ENCODE measurements around the gene SNX8.

DNA sequence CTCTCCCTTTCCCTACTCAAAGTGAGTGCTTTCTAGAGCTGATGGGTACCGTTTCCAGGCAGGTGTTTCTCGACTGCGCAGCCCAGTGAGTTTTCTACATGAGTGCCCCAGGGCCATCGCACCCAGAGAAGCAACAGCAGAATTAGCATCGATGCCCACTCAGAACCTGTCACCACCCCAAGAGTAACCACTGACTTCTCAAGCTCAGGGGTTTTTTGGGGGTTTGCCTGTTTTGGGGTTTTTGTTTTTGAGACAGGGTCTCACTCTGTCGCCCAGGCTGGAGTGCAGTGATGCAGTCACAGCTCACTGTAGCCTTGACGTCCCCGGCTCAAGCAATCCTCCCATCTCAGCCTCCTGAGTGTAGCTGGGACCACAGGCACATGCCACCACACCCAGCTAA lies 25.7 kb downstream of the SNX8 start:
- TF ChIP-seq CHD2 (IDR thresholded peaks at IDR 0.05; ENCODE audit: low read length, partially characterized antibody) (no peak), GATA3 (IDR thresholded peaks at IDR 0.05; ENCODE audit: borderline replicate concordance) (no peak), POLR2A (IDR thresholded peaks at IDR 0.05; ENCODE audit: low read length) (no peak), FOSL2 (IDR thresholded peaks at IDR 0.05) (no peak), FOSL2 (CRISPR knock-in tag; IDR thresholded peaks at IDR 0.05) (no peak), JUN (IDR thresholded peaks at IDR 0.05) (no peak), POLR2AphosphoS2 (conservative IDR thresholded peaks at IDR 0.05; ENCODE audit: low read length) (no peak)
- TF ChIP-seq, protein P1, sequence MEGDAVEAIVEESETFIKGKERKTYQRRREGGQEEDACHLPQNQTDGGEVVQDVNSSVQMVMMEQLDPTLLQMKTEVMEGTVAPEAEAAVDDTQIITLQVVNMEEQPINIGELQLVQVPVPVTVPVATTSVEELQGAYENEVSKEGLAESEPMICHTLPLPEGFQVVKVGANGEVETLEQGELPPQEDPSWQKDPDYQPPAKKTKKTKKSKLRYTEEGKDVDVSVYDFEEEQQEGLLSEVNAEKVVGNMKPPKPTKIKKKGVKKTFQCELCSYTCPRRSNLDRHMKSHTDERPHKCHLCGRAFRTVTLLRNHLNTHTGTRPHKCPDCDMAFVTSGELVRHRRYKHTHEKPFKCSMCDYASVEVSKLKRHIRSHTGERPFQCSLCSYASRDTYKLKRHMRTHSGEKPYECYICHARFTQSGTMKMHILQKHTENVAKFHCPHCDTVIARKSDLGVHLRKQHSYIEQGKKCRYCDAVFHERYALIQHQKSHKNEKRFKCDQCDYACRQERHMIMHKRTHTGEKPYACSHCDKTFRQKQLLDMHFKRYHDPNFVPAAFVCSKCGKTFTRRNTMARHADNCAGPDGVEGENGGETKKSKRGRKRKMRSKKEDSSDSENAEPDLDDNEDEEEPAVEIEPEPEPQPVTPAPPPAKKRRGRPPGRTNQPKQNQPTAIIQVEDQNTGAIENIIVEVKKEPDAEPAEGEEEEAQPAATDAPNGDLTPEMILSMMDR (IDR thresholded peaks at IDR 0.05) = no peak

Data from A549 (cell line).